Measurements from ENCODE around the gene LANCL3.
"Not testable (repeated sequence)": the region's sequence is repeated elsewhere in the genome, so short reads cannot be mapped to it uniquely, and the experiment has no call there.

LANCL3 gene

GRCh38 chrX:37553476-37553875 is 18.0 kb upstream of the LANCL3 start:
- no peaks in the 10 kb centered on the region for H4K20me1 ChIP-seq (ENCODE audit: low read depth, low read length)
- H3K4me3 ChIP-seq (ENCODE audit: insufficient read depth, low read length, poor library complexity, severe bottlenecking): no peak overlapping the region
- no peaks in the 10 kb centered on the region for H3K27me3 ChIP-seq (ENCODE audit: low read length)
- TF ChIP-seq EZH2phosphoT487 (conservative IDR thresholded peaks at IDR 0.05; ENCODE audit: low read length) (no peak), CTCF (IDR thresholded peaks at IDR 0.05; ENCODE audit: insufficient read depth, low read length, poor library complexity, severe bottlenecking) (no peak)
- H3K9ac ChIP-seq (ENCODE audit: low read length): no peak overlapping the region
- H3K9me2 ChIP-seq (replicated peaks; ENCODE audit: insufficient read depth, low read length): no peaks in the 10 kb centered on the region
- no peaks in the 10 kb centered on the region for H3F3A ChIP-seq (ENCODE audit: insufficient read depth)
- H3K9me3 ChIP-seq (ENCODE audit: insufficient read depth, low read length): no peaks in the 10 kb centered on the region
- no peak overlapping the region for H3K27ac ChIP-seq (ENCODE audit: low read depth, low read length)
- H3K36me3 ChIP-seq (ENCODE audit: low read length): no peaks in the 10 kb centered on the region
- H2AFZ ChIP-seq (ENCODE audit: low read depth, low read length, severe bottlenecking): no peak overlapping the region
- no peaks in the 10 kb centered on the region for H3K79me2 ChIP-seq (ENCODE audit: insufficient read depth, low read length)
- no peak overlapping the region for H3K4me2 ChIP-seq (ENCODE audit: low read depth, low read length, poor library complexity, severe bottlenecking)

GRCh38 chrX:37565254-37565653 is 6.2 kb upstream of the LANCL3 start:
- H3K9me3 ChIP-seq (ENCODE audit: insufficient read depth, low read length); H3K36me3 ChIP-seq (ENCODE audit: low read length); H4K20me1 ChIP-seq (ENCODE audit: low read depth, low read length); H3K4me3 ChIP-seq (ENCODE audit: insufficient read depth, low read length, poor library complexity, severe bottlenecking); H3K27ac ChIP-seq (ENCODE audit: low read depth, low read length); H3K9me2 ChIP-seq (replicated peaks; ENCODE audit: insufficient read depth, low read length); H3K9ac ChIP-seq (ENCODE audit: low read length); H3K79me2 ChIP-seq (ENCODE audit: insufficient read depth, low read length); H3K27me3 ChIP-seq (ENCODE audit: low read length); H3F3A ChIP-seq (ENCODE audit: insufficient read depth); H2AFZ ChIP-seq (ENCODE audit: low read depth, low read length, severe bottlenecking); H3K4me2 ChIP-seq (ENCODE audit: low read depth, low read length, poor library complexity, severe bottlenecking): not testable (repeated sequence)

- not testable (repeated sequence) for H3F3A ChIP-seq (ENCODE audit: insufficient read depth); H3K27ac ChIP-seq (ENCODE audit: low read depth, low read length); H3K36me3 ChIP-seq (ENCODE audit: low read length); H3K9me3 ChIP-seq (ENCODE audit: insufficient read depth, low read length); H3K9me2 ChIP-seq (replicated peaks; ENCODE audit: insufficient read depth, low read length); H4K20me1 ChIP-seq (ENCODE audit: low read depth, low read length); H3K4me2 ChIP-seq (ENCODE audit: low read depth, low read length, poor library complexity, severe bottlenecking); H3K4me3 ChIP-seq (ENCODE audit: insufficient read depth, low read length, poor library complexity, severe bottlenecking); H2AFZ ChIP-seq (ENCODE audit: low read depth, low read length, severe bottlenecking); H3K9ac ChIP-seq (ENCODE audit: low read length); H3K27me3 ChIP-seq (ENCODE audit: low read length); H3K79me2 ChIP-seq (ENCODE audit: insufficient read depth, low read length)
Measured at GRCh38 chrX:37570349-37570748, 1.1 kb upstream of the LANCL3 start.

- not testable (repeated sequence) for H3K9me2 ChIP-seq (replicated peaks; ENCODE audit: insufficient read depth, low read length); H3K9me3 ChIP-seq (ENCODE audit: insufficient read depth, low read length); H3F3A ChIP-seq (ENCODE audit: insufficient read depth); H2AFZ ChIP-seq (ENCODE audit: low read depth, low read length, severe bottlenecking); H3K79me2 ChIP-seq (ENCODE audit: insufficient read depth, low read length); H3K36me3 ChIP-seq (ENCODE audit: low read length); H4K20me1 ChIP-seq (ENCODE audit: low read depth, low read length); H3K27me3 ChIP-seq (ENCODE audit: low read length); H3K9ac ChIP-seq (ENCODE audit: low read length); H3K4me3 ChIP-seq (ENCODE audit: insufficient read depth, low read length, poor library complexity, severe bottlenecking)
- Histone ChIP-seq H3K27ac (ENCODE audit: low read depth, low read length) (peak overlapping the region; percentile 42; the same call in 1 of the 2 replicates), H3K4me2 (ENCODE audit: low read depth, low read length, poor library complexity, severe bottlenecking) (peak overlapping the region; percentile 36)
Measured at GRCh38 chrX:37572108-37572587, 687 bp downstream of the LANCL3 start.

- H3K36me3 ChIP-seq (ENCODE audit: low read length); H2AFZ ChIP-seq (ENCODE audit: low read depth, low read length, severe bottlenecking); H3F3A ChIP-seq (ENCODE audit: insufficient read depth); H3K27me3 ChIP-seq (ENCODE audit: low read length); H3K4me3 ChIP-seq (ENCODE audit: insufficient read depth, low read length, poor library complexity, severe bottlenecking); H3K9me3 ChIP-seq (ENCODE audit: insufficient read depth, low read length); H4K20me1 ChIP-seq (ENCODE audit: low read depth, low read length); H3K9me2 ChIP-seq (replicated peaks; ENCODE audit: insufficient read depth, low read length); H3K9ac ChIP-seq (ENCODE audit: low read length); H3K79me2 ChIP-seq (ENCODE audit: insufficient read depth, low read length): not testable (repeated sequence)
- Histone ChIP-seq H3K27ac (ENCODE audit: low read depth, low read length) (peak overlapping the region; percentile 62), H3K4me2 (ENCODE audit: low read depth, low read length, poor library complexity, severe bottlenecking) (peak overlapping the region; percentile 36)
Measured at GRCh38 chrX:37573121-37573520, 1.7 kb downstream of the LANCL3 start.

Measured in SU-DHL-6 (cell line).